Type B pancreatic cell (in vitro differentiated cells): Measurements from ENCODE around the gene ARL4A. TPM values are rescaled to one million over a fixed set of nuclear protein-coding genes. Genes with fewer than 3 reads are reported as not detected.

Experiments
- DNase-seq: peaks from one replicate; pipeline ENCODE4 v3.0.0; 2021; ENCODE audit warnings: mixed read lengths; ENCODE audit not compliant: unreplicated experiment; ENCODE audit errors: extremely low spot score
- H3K27ac Mint-ChIP-seq: 2 replicates; pipeline ENCODE4 v1.8.0; 2021; ENCODE audit warnings: mild to moderate bottlenecking, mixed read lengths
- H3K27me3 Mint-ChIP-seq: 2 replicates; pipeline ENCODE4 v1.8.0; 2021; ENCODE audit warnings: mixed read lengths
- H3K36me3 Mint-ChIP-seq: 2 replicates; pipeline ENCODE4 v1.8.0; 2021; ENCODE audit warnings: mixed read lengths
- H3K4me1 Mint-ChIP-seq: one replicate; pipeline ENCODE4 v1.8.0; 2021; ENCODE audit warnings: mixed read lengths; ENCODE audit not compliant: unreplicated experiment
- H3K4me3 Mint-ChIP-seq: 2 replicates; pipeline ENCODE4 v1.8.0; 2021; ENCODE audit warnings: mild to moderate bottlenecking, mixed read lengths
- H3K9me3 Mint-ChIP-seq: 2 replicates; pipeline ENCODE4 v1.8.0; 2021; ENCODE audit warnings: mixed read lengths
- CTCF ChIP-seq: fragments of 200-600 bp; sonication (generic); conservative IDR thresholded peaks from 2 replicates; pipeline ENCODE4 v1.5.0; 2021; ENCODE audit warnings: antibody characterized with exemption, mild to moderate bottlenecking
- total RNA-seq: library from RNA; stranded (reverse); gene quantifications from 2 replicates; pipeline ENCODE4 v1.2.1, GENCODE V29; 2021; ENCODE audit warnings: low replicate concordance

The ARL4A gene
- total RNA-seq, 1 donor from 2014 or later: 25.5 TPM

- no peak for TF ChIP-seq CTCF
- no peaks in the 10 kb centered on the region for H3K36me3 Mint-ChIP-seq
- H3K27me3 Mint-ChIP-seq: no peaks in the 10 kb centered on the region
- no peaks in the 10 kb centered on the region for H3K9me3 Mint-ChIP-seq
- no peak overlapping the region for H3K4me3 Mint-ChIP-seq
- peak overlapping the region; percentile 59 for H3K27ac Mint-ChIP-seq
- H3K4me1 Mint-ChIP-seq: peaks cover 11% of the 10 kb centered on the region
- no peak for DNase-seq
Measured at GRCh38 chr7:12647364-12648219, 39.8 kb upstream of the ARL4A start.

GRCh38 chr7:12648704-12649261 is 38.6 kb upstream of the ARL4A start:
- peaks cover 11% of the 10 kb centered on the region for H3K4me1 Mint-ChIP-seq
- TF ChIP-seq CTCF: no peak
- H3K9me3 Mint-ChIP-seq: no peaks in the 10 kb centered on the region
- no peak for DNase-seq
- H3K4me3 Mint-ChIP-seq: no peak overlapping the region
- peak overlapping the region; percentile 81 for H3K27ac Mint-ChIP-seq
- H3K27me3 Mint-ChIP-seq: no peaks in the 10 kb centered on the region
- H3K36me3 Mint-ChIP-seq: no peaks in the 10 kb centered on the region

- Mint-ChIP-seq H3K4me1 (peaks cover 11% of the 10 kb centered on the region), H3K27me3 (no peaks in the 10 kb centered on the region), H3K27ac (peak overlapping the region; percentile 81), H3K36me3 (no peaks in the 10 kb centered on the region), H3K4me3 (peak overlapping the region; percentile 45), H3K9me3 (no peaks in the 10 kb centered on the region)
- TF ChIP-seq CTCF: no peak
- DNase-seq: no peak
Measured at GRCh38 chr7:12649348-12649747, 38.1 kb upstream of the ARL4A start.

- TF ChIP-seq CTCF: no peak
- no peak for DNase-seq
- Mint-ChIP-seq H3K27me3 (no peaks in the 10 kb centered on the region), H3K9me3 (no peaks in the 10 kb centered on the region), H3K4me3 (no peak overlapping the region), H3K27ac (no peak overlapping the region), H3K4me1 (peaks cover 11% of the 10 kb centered on the region), H3K36me3 (no peaks in the 10 kb centered on the region)
Measured at GRCh38 chr7:12650080-12650479, 37.4 kb upstream of the ARL4A start.

- no peak for TF ChIP-seq CTCF
- Mint-ChIP-seq H3K4me1 (peaks cover 11% of the 10 kb centered on the region), H3K27me3 (no peaks in the 10 kb centered on the region), H3K9me3 (no peaks in the 10 kb centered on the region), H3K36me3 (no peaks in the 10 kb centered on the region), H3K27ac (no peak overlapping the region), H3K4me3 (no peak overlapping the region)
- DNase-seq: no peak
Measured at GRCh38 chr7:12653110-12653509, 34.3 kb upstream of the ARL4A start.
